Activated CD4-positive, CD25-positive, alpha-beta regulatory T cell treated with anti-CD3 and anti-CD28 coated beads, Interleukin-2, amount 50 U/mL, for 24 hours (primary cell): Measurements from ENCODE around the gene SCT.
"Not testable (repeated sequence)": the region's sequence is repeated elsewhere in the genome, so short reads cannot be mapped to it uniquely, and the experiment has no call there.

Experiments
- ATAC-seq, 2 donors: fragments of 150-1000 bp; cut with Tn5 transposase; one replicate each; pipeline ENCODE4 v1.10.0; 2021; ENCODE audit warnings: mild to moderate bottlenecking in 1 of 2, moderate library complexity in 1 of 2

The SCT gene, protein sequence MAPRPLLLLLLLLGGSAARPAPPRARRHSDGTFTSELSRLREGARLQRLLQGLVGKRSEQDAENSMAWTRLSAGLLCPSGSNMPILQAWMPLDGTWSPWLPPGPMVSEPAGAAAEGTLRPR

DNA sequence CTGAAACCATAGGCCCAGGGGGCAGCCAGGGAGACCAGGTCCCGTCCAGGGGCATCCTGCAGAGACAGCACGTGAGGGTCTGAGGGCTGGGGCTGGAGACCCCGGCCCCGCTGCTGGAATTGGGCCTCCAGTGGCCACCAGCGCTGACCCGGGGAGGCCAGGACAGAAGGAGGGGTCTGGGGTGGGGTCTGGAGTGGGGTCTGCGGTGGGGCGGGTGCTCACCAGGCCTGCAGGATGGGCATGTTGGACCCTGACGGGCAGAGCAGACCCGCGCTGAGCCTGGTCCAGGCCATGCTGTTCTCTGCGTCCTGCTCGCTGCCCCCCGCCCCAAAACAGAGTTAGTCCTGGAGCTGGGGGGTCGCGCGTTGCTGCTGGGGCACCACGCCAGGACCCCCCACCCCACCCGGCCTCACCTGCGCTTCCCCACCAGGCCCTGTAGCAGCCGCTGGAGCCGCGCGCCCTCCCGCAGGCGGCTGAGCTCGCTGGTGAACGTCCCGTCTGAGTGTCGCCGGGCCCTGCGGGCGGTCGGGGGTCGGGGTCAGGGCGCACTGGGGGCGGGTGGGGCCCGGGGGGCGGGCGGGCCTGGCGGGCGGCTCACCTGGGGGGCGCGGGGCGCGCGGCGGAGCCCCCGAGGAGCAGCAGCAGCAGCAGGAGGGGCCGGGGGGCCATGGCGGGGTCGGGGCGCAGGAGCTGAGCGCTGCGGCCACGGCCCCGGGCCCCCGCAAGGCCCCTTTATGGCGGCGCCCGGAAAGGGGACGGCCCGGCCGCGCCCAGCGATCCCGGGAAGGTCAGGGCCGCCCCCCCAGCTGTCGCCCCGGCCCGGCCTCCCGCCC, at the start of gene SCT:
Gene SCT, minus strand, starts transcription at position 707 of the 833 bp plus-strand sequence. Its CDS starts 38 bp downstream, at position 669.
- no peak for ATAC-seq

- no peak for ATAC-seq
These were observed 47.4 kb upstream of the SCT start for GRCh38 chr11:674406-674805.

DNA sequence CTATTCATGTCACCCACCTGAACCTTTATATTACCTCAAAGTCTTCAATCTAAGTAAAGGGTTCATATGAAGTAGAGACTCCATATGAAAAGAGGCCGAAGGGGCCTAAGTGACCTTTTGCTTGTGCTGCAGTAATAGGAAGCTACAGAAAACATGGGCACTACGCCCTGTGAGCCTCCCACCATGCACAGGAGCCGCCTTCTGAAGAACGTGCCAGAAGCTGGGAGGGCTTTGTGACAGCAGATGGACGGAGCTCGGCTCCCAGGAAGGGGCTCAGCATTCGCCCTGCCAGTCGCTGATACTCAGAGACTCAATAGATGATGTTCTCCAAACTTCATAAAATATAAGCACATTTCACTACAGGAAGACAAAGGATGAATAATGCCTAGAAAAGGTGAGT, 46.9 kb upstream of the SCT start:
- ATAC-seq, result no peak

- ATAC-seq, result no peak
These were observed 38.8 kb upstream of the SCT start for GRCh38 chr11:665704-666281.

GRCh38 chr11:665062-665703, 38.2 kb upstream of the SCT start:
- ATAC-seq, result no peak

DNA sequence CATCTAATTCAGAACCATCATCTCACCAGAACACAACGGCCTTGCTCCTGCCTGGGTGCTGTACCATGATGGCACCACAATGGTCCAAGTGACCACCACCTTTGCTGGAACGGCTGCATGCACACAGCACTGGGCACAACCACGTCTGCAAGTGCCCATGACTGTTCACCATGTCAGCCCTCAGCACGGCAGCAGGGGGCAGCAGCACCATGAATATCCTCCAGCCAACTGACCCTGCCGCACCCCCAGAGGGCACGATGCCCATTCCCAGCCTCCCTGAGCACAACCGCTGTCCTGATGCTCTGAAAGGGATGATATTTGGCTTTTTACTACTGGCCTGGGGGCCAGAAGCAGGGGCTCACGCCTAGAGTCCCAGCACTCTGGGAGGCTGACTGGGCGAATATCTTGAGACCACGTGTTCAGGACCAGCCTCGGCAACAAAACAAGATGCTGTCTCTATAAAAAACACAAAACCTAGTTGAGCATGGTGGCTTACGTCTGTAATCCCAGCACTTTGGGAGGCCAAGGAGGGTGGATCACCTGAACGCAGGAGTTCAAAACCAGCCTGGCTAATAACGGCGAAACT, 35.8 kb upstream of the SCT start:
- peak; percentile 49 to 55 for ATAC-seq

GRCh38 chr11:660681-661444, 33.9 kb upstream of the SCT start:
- ATAC-seq, result no peak

DNA sequence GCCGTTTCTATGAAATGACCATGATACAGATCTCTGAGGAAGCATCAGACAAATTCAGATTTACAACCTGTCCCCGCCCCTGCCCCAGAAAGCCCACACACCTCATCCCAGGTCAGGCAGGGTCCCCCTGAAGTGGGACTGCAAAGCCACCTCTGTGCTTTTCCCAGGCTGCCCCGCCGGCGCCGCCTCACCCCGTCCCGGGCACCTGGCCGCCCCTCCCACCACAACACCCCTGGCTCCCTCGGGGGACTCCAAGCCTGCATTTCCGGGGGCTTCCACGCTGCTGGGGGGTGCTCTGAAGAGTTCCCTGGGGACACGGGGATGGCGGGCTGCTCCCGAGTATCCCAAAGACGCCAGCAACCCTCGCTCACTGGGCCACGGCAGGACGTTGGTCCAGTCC, 33.3 kb upstream of the SCT start:
- no peak for ATAC-seq

- ATAC-seq, result no peak
These were observed 32.6 kb upstream of the SCT start for GRCh38 chr11:659532-660085.

GRCh38 chr11:657691-658126, 30.7 kb upstream of the SCT start:
- ATAC-seq, result no peak

DNA sequence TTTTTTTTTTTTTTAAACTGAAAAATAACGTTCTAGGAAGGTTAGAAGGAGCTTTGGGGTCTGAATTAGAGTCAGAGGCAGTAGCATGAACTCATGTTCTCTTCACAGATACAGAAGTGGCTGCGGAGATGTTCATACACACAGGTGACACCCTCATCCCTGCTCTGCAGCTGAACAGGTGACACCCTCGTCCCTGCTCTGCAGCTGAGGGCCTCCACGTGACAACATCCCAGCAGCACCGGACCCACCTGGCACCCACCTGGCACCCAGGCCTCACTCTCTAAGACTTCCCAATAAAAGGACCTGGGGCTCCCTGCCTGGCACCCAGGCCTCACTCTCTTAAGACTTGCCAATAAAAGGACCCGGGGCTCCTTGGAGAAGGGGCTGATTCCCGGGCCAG, 29.9 kb upstream of the SCT start:
- no peak for ATAC-seq

- ATAC-seq, result no peak
These were observed 29.4 kb upstream of the SCT start for GRCh38 chr11:656426-656825.

- no peak for ATAC-seq
These were observed 28.2 kb upstream of the SCT start for GRCh38 chr11:655036-655726.

- ATAC-seq, result not testable (repeated sequence)
These were observed 27.5 kb upstream of the SCT start for GRCh38 chr11:654444-654843.

GRCh38 chr11:653837-654236, 26.9 kb upstream of the SCT start:
- ATAC-seq, result no peak

GRCh38 chr11:653136-653535, 26.2 kb upstream of the SCT start:
- ATAC-seq, result not testable (repeated sequence)

DNA sequence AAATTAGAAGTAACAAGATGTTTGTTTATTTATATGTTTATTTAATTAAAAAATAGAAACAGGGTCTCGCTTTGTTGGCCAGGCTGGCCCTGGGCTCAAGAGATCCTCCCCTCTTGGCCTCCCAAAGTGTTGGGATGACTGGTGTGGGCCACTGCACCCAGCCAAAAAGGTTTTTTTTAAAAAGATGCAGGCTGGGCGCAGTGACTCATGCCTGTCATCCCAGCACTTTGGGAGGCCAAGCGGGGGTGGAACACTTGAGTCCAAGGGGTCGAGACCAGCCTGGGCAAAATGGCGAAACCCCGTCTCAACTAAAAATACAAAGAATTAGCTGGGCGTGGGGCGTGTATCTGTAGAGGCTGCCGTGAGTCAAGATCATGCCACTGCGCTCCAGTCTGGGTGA, 23.5 kb upstream of the SCT start:
- no peak for ATAC-seq

GRCh38 chr11:647672-648158, 20.7 kb upstream of the SCT start:
- not testable (repeated sequence) for ATAC-seq

DNA sequence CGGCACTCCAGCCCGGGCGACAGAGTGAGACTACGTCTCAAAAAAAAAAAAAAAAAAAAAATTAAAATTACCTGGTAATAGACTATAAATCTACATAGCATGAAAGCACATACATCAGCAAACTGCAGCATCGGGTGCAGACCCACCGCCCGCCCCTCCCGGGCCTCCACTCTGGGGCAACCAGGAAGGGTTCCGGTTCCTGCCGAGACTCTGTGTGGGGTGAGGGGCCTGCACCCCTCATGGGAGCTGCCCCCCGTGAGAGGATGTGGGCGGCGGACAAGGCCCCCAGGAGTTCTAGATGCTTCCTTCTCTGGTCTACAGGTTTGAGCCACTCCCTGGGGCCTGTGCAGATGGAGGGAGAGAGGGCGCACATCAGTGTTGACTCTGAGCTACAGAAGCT, 19.2 kb upstream of the SCT start:
- no peak for ATAC-seq

- ATAC-seq, result no peak
These were observed 18.6 kb upstream of the SCT start for GRCh38 chr11:645536-645935.
